Measurements from ENCODE around the gene PDE1A.

PDE1A gene

GRCh38 chr2:182115258-182115657, 311.6 kb downstream of the PDE1A start:
- no peak for DNase-seq

GRCh38 chr2:182113334-182113733, 313.5 kb downstream of the PDE1A start:
- no peak for DNase-seq

- DNase-seq, result no peak
Observed at GRCh38 chr2:182110347-182110746, 316.5 kb downstream of the PDE1A start.

- no peak for DNase-seq
Observed at GRCh38 chr2:182103526-182103925, 323.3 kb downstream of the PDE1A start.

- DNase-seq, result no peak
Observed at GRCh38 chr2:182101263-182101662, 325.6 kb downstream of the PDE1A start.

GRCh38 chr2:182098648-182099047, 328.2 kb downstream of the PDE1A start:
- DNase-seq, result no peak

- DNase-seq, result no peak
Observed at GRCh38 chr2:182097571-182098164, 329.2 kb downstream of the PDE1A start.

GRCh38 chr2:182090486-182090885, 336.4 kb downstream of the PDE1A start:
- DNase-seq, result no peak

All from NCI-H524 (cell line).